DMS153 (cell line): ENCODE data around the gene MICOS13.

Experiments used
- DNase-seq: peaks from one replicate; lab custom pipeline; 2025; lab: John Stamatoyannopoulos, UW

MICOS13 gene

DNA sequence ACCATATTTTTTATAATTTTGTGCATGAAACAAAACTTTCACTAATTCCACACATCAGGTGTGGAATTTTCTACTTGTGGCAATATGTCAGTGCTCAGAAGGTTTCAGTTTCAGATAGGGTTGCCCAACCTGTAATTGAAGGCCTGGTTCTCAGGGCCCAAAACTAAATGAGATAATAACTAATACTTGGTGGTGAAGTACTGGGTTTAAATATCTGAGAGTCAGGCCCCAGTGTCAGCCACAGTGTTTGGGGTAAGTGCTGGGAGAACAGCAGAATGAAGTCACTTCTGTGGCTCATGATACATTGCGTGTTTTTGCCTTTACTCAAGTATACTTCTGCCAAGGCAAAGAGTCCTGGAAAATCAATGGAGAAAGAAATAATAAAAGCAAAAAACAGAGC is 51.9 kb downstream of the MICOS13 start:
- DNase-seq = no peak
